Suprapubic skin (tissue), 4 donors: ENCODE data around the gene NKX2-3. TPM values are rescaled to one million over a fixed set of nuclear protein-coding genes. Genes with fewer than 3 reads are reported as not detected.

Source experiments
- DNase-seq, 2 donors: peaks; one replicate each; pipeline ENCODE4 v3.0.0-alpha.2; 2019; ENCODE audit warnings: low spot score in 2 of 2
- H3K27ac ChIP-seq: fragments of 200-600 bp; sonication (generic); one replicate; pipeline ENCODE4 v1.5.1; 2019
- H3K27me3 ChIP-seq: fragments of 200-600 bp; sonication (generic); one replicate; pipeline ENCODE4 v1.5.1; 2019
- H3K36me3 ChIP-seq: fragments of 200-600 bp; sonication (generic); one replicate; pipeline ENCODE4 v1.5.1; 2019
- H3K4me1 ChIP-seq: fragments of 200-600 bp; sonication (generic); one replicate; pipeline ENCODE4 v1.5.1; 2019
- H3K4me3 ChIP-seq: fragments of 200-600 bp; sonication (generic); one replicate; pipeline ENCODE4 v1.5.1; 2019; ENCODE audit warnings: mild to moderate bottlenecking
- H3K9me3 ChIP-seq: fragments of 200-600 bp; sonication (generic); one replicate; pipeline ENCODE4 v1.5.1; 2019
- CTCF ChIP-seq, 2 donors: fragments of 200-600 bp in 1 of 2; fragments of 450-650 bp in 1 of 2; sonication (generic) in 1 of 2; IDR thresholded peaks; one replicate each; pipeline ENCODE4 v1.5.1; 2016 to 2019; ENCODE audit warnings: antibody characterized with exemption in 2 of 2, mild to moderate bottlenecking in 1 of 2, moderate library complexity in 1 of 2
- EP300 ChIP-seq: sonication (generic); formaldehyde crosslinking; IDR thresholded peaks from one replicate; pipeline ENCODE4 v1.6.1; 2017; ENCODE audit warnings: antibody characterized with exemption
- POLR2A ChIP-seq, 2 donors: fragments of 450-650 bp; IDR thresholded peaks; one replicate each; pipeline ENCODE4 v1.6.1; 2017; ENCODE audit warnings: antibody characterized with exemption in 2 of 2, mild to moderate bottlenecking in 2 of 2, moderate library complexity in 2 of 2
- POLR2AphosphoS5 ChIP-seq, 3 donors: sonication (generic); formaldehyde crosslinking; IDR thresholded peaks; one replicate each; pipeline ENCODE4 v1.6.1; 2017; ENCODE audit warnings: antibody characterized with exemption in 3 of 3
- WGBS: methylation state at CpG from one replicate; pipeline ENCODE4 v1.1.5; 2018; 5-methylcytosine and 5-hydroxymethylcytosine counted together
- total RNA-seq, 4 donors: library from RNA; depleted of rRNA; stranded (reverse); fragments of >200 nt; gene quantifications; one replicate each; pipeline ENCODE4 v1.1.0, GENCODE V29; 2016

The NKX2-3 gene
- not detected for total RNA-seq

DNA sequence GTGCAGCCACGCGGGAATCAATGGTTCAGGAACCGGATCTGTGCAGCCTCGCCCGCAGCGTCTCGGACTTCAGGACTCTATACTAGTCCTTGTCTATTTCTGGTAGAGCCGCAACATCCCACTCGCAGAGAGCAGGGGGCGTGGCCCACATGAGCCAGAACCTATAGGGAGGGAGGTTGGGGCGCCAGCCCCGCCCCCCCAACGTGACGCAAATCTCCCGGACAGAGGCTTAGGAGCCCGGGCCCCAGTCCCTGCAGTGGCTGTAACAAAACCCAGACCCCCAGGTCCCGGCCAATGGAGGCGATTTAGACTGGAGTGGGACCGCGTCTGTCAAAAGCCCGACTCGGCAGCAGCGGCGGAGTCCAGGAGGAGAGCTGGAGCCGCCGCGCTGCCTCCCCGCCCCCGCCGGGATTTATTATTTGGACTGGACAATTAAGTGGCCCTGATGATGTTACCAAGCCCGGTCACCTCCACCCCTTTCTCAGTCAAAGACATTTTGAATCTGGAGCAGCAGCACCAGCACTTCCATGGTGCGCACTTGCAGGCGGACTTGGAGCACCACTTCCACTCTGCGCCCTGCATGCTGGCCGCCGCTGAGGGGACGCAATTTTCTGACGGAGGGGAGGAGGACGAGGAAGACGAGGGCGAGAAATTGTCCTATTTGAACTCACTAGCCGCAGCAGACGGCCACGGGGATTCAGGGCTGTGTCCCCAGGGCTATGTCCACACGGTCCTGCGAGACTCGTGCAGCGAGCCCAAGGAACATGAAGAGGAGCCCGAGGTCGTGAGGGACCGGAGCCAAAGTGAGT lies at the start of gene NKX2-3:
Gene NKX2-3, plus strand, starts transcription at position 256 of the 809 bp plus-strand sequence. Its CDS starts 190 bp downstream, at position 446.
- no peak for TF ChIP-seq CTCF (IDR thresholded peaks at IDR 0.05)
- no peak for TF ChIP-seq POLR2AphosphoS5 (IDR thresholded peaks at IDR 0.05)
- no peak for TF ChIP-seq POLR2A (IDR thresholded peaks at IDR 0.05)
- no peak for TF ChIP-seq EP300
- peaks cover 59% of the 10 kb centered on the region for H3K4me1 ChIP-seq
- H3K27me3 ChIP-seq = peaks cover 100% of the 10 kb centered on the region
- H3K36me3 ChIP-seq = no peaks in the 10 kb centered on the region
- no peak within 1 kb of the TSS for H3K4me3 ChIP-seq
- DNase-seq = no peak
- no peaks in the 10 kb centered on the region for H3K9me3 ChIP-seq
- 9% methylated on average over 27 of the region's 51 CpGs for WGBS
- H3K27ac ChIP-seq = no peak within 1 kb of the TSS

DNA sequence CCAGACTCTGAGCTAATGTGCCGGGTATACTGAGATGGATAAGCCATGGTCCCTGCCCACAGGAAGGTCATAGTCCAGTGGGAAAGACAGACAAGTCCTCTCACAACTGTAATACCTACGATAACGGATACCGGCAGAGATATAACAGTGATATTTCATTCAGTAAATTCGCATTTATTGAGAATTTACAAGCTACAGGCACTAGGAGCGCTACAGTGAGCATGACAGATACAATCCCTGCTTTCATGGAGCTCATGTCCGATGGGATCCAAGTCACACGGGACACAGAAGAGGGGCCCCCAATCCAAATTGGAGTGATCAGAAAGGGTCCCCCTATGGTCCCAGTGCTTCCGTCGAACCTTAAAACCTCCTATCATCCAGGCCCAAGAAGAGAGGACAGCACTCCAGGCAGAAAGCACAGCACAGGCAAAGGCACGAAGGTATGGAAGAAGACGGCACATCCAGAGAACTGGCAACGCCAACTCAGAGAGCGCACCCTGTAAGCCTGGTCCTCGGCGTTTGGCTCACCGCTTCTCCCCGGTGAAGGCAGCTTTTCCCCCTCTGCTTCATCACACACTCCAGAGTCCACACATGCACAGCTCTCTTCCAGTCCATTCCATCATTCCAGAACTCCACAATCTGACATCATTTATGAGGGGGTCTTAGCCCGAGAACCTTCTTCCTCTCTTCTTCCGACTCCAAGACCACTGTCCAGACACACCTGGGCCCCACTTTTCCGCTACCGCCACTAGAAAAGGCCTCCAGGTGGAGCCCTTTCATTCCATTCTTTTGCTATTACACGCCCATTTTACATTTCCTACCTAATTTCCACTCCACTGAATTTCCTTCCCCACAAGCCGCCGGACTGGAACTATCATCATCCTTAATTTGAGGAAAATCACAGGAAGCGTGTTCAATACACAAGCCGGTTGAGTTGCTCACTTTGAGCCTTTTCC lies 47.8 kb upstream of the NKX2-3 start:
- 63% methylated on average over 27 of the region's 27 CpGs for WGBS
- Histone ChIP-seq H3K4me3 (no peak overlapping the region), H3K27me3 (peaks cover 37% of the 10 kb centered on the region), H3K9me3 (no peaks in the 10 kb centered on the region), H3K4me1 (no peaks in the 10 kb centered on the region), H3K27ac (no peak overlapping the region), H3K36me3 (no peaks in the 10 kb centered on the region)
- DNase-seq = no peak
- TF ChIP-seq POLR2AphosphoS5 (IDR thresholded peaks at IDR 0.05) (no peak), EP300 (no peak), POLR2A (IDR thresholded peaks at IDR 0.05) (no peak), CTCF (IDR thresholded peaks at IDR 0.05) (no peak)

GRCh38 chr10:99487125-99487807 lies 45.5 kb upstream of the NKX2-3 start:
- TF ChIP-seq EP300 (no peak), POLR2A (IDR thresholded peaks at IDR 0.05) (no peak), CTCF (IDR thresholded peaks at IDR 0.05) (no peak), POLR2AphosphoS5 (IDR thresholded peaks at IDR 0.05) (no peak)
- H3K27me3 ChIP-seq = peaks cover 61% of the 10 kb centered on the region

DNA sequence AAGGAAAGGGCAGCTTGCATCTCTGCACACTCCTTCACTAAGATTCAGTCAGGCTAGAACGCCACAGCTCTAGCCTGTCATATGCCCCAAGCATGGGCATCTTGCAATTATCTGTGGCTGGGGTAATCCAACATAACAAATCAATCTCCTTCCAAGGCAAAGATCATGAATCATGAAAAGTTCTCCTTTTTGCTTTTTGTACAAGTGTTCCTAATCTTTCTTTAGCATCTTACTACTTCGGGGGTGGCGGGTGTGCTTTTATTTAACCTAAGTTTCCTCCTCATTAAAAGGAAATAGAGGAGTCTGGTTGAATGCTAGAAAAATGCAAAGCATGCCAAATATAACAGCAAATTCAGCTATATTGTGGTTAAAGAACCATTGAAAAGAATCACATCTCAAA lies 43.5 kb upstream of the NKX2-3 start:
- peaks cover 61% of the 10 kb centered on the region for H3K27me3 ChIP-seq
- no peak overlapping the region for H3K4me3 ChIP-seq
- WGBS = 58% methylated on average over 3 of the region's 3 CpGs
- H3K9me3 ChIP-seq = no peaks in the 10 kb centered on the region
- no peak for DNase-seq
- H3K36me3 ChIP-seq = no peaks in the 10 kb centered on the region
- no peak for TF ChIP-seq POLR2A (IDR thresholded peaks at IDR 0.05)
- no peak for TF ChIP-seq POLR2AphosphoS5 (IDR thresholded peaks at IDR 0.05)
- TF ChIP-seq CTCF (IDR thresholded peaks at IDR 0.05) = no peak
- TF ChIP-seq EP300 = no peak
- H3K27ac ChIP-seq = no peak overlapping the region
- no peaks in the 10 kb centered on the region for H3K4me1 ChIP-seq

More at GRCh38 chr10:99487125-99487807, 45.5 kb upstream of the NKX2-3 start:
- Histone ChIP-seq H3K4me1 (no peaks in the 10 kb centered on the region), H3K27ac (no peak overlapping the region), H3K36me3 (no peaks in the 10 kb centered on the region), H3K9me3 (no peaks in the 10 kb centered on the region), H3K4me3 (no peak overlapping the region)
- WGBS = 70% methylated on average over 5 of the region's 5 CpGs
- no peak for DNase-seq
